Activated T-cell treated with anti-CD3 and anti-CD28 coated beads for 4 hours (primary cell): ENCODE data around the gene RARA.
"Not testable (repeated sequence)": the region's sequence is repeated elsewhere in the genome, so short reads cannot be mapped to it uniquely, and the experiment has no call there.

Experiments
- DNase-seq: peaks from one replicate; pipeline ENCODE4 v3.0.0-alpha.2; 2020

Gene RARA

GRCh38 chr17:40361063-40361924, 52.3 kb downstream of the RARA start:
- no peak for DNase-seq

DNA sequence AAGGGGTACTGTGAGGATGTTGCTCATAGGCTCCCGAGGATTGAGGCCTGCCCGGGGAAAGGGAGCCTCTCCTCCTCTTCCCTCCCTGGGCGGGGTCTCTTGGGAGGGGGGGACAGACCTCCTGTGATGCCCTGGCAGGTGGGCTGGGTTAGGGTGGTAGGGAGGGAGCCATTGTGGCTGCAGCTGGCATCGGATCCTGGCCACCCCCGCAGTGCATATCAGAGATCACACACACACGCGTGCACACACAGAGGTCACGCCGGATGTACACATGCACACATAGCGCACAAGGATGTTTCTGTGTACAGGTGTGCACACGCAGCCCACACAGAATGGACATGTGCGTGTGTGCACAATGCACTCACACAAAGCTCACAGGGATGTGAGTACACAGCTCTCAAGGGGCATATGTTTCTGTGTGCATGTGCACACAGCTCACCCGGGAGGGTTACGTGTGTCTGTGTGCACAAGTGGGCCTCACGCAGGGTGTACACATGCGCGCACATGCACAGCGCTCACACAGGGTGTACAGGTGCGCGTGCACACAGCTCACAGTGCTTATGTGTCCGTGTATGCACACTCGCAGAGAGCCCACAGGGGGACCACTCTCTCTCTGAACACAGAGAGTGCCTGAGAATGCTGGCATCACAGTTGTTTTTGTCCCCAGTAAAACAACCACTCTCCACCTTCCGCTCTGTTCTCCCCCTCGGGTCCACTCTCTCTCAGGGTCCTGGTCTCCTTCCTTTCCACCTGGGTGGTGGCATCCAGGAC, 53.1 kb downstream of the RARA start:
- DNase-seq, result no peak

DNA sequence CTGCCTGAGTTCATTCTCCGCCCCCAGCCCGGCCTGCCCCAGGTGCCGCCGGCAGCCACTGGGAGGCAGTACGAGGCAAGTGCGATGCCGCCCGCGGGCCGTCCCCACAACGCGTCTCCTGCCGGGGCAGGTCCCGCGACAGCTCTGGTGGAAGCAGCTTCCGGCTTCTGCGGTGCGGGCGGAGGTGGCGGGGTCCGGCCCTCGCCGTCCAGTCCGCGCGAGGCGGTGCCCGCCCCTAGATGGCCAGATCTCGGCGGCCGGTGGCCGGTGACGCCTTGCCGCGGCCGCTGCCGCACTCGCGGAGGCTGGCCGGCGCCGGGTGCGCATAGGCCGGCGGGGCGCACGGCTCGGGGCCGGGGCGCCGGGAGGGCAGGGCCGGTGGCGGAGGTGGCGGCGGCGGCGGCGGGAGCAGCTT, 53.7 kb downstream of the RARA start:
- peak; percentile 60 for DNase-seq

DNA sequence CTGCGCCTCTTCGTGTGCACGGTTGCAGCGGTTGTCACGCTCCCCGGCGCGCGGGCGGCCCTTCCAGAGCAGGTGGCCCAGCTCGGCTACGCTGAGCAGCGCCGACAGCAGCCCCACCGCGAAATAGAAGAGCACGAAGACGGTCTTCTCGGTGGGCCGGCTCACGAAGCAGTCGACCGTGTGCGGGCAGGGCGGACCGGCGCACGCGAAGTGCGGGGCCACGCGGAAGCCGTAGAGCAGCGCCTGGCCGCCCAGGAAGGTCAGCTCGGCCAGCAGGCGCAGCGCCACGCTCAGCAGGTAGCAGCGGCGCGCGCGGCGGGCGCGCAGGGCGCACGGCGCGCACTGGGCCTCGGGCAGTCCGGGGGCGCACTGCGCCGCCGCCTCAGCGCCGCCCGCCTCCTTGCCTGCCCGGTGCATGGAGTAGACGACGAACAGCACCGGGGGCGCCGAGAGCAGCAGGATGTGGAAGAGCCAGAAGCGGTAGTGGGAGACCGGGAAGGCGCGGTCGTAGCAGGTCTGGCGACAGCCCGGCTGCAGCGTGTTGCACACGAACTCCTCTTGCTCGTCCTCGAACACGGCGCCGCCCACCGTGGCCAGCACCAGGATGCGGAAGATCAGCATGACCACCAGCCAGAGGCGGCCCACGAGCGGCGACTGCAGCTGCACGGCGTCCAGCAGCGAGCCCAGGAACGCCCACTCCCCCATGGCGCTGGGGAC, 54.3 kb downstream of the RARA start:
- no peak for DNase-seq

DNA sequence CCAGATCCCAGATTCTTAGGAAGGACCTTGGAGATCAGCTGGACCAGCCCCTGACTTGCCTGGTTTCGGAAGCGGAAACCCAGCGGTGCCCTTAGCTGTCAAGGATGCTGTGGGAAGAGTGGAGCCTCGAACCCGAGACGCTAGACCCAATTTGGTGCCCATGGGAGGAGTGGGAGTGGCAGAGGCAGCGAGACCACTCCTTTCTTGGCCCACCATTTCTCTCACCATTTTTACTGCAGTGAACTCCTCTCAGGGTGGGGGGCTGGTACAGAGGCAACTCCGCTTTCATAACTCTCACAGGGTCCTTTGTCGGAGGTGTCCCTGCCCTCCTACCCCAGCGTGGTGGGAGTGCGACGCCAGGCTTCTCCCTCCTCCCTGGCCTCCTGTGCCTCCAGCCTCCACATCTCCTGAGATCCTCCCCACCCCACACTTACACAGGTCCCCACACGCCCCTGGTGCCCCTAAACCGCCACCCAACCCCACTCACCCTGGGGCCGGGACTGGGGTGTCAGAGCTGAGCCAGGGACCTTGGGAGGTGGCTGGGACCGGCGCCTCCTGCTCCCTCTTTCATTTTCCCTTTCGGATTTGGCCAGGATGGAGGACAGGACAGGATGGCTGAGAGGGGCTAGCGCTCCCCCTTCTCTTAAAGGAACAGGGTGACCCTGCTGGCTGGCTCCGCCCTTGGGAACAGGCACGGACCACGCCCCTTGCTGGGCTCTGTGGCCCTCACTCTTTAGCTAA, 55.3 kb downstream of the RARA start, which contains the start of gene GJD3:
Gene GJD3, minus strand, starts transcription at position 617 of the 741 bp plus-strand sequence. CDS start 922 bp downstream, outside the sequence.
- no peak for DNase-seq

GRCh38 chr17:40364906-40365305, 55.9 kb downstream of the RARA start:
- DNase-seq, result no peak

DNA sequence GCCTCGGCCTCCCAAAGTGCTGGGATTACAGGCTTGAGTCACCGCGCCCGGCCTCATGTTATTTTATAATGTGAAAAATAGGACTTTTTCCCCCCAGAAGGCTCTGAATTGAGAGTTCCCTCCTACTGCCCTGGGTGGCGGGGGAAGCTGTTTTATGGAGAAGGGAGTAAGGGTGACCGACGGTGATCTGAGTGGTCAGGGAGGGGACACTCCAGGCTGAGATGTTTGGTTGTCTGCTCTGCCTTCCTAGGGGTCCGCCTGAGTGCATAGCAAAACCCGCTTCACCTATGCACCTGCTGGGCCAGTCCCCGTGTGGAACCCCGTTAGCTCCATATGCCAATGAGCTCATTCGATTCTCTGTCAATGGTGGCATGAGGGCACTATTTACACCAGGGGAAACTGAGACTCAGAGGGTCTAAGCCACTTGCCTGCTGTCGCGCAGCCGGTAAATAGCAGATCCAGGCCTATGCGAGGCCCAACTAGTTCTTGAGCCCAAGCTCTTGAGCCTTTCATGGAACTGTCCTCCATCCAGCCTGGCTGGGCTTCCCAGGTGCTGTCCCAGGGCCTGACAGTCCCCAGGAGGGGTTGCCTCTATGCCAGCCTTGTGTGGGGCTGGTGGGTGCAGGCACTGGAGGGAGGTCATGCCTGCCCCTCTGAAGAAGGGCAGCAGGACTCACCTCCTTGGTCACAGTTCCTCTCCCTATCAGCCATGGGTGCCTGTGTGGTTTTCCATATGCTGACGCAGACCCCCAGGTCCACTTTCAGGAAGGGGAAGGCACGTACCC, 57.3 kb downstream of the RARA start:
- no peak for DNase-seq

GRCh38 chr17:40366861-40367518, 58.0 kb downstream of the RARA start:
- no peak for DNase-seq

- DNase-seq, result not testable (repeated sequence)
Observed at GRCh38 chr17:40367728-40368127, 58.7 kb downstream of the RARA start.

DNA sequence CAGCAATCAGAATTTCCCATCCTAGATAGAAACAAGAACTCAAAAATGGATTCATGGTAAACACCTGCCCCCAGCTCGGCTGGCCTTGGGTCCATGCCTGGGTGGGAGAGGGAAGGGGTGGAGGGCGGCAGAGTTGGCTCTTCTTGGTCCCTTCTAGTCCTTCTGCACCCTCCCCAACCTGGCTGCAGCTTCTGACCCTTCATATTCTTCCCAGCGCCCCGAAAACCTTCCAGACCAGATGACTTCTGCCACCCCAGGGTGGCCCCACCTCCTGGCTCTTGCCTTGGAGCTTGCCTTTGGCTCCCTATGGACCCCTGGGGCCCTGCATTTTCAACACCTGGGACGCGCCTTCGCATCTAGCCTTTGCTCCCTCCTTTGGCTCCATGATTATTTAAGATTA, 60.9 kb downstream of the RARA start:
- DNase-seq, result no peak

- DNase-seq, result no peak
Observed at GRCh38 chr17:40371261-40371929, 62.4 kb downstream of the RARA start.

DNA sequence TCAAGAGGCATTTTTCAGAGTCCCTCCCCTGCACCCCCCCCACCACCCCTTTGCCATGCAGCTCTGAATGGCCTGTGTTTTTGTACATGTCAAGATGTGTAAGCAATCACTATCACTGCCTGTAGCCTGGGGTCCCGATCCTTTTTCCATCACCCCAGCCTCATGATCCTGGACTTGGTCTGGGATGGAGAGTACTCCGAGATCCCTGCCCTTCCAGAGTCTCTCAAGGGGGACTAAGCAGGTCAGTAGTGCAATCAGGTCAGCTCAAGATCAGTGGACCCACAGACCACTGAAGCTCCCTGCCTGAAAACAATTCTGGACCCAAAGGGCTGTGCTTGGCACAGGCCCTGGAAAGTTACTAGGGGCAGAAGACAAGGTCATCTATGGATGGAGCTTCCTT, 63.1 kb downstream of the RARA start:
- DNase-seq, result no peak

GRCh38 chr17:40372644-40373043, 63.7 kb downstream of the RARA start:
- not testable (repeated sequence) for DNase-seq

DNA sequence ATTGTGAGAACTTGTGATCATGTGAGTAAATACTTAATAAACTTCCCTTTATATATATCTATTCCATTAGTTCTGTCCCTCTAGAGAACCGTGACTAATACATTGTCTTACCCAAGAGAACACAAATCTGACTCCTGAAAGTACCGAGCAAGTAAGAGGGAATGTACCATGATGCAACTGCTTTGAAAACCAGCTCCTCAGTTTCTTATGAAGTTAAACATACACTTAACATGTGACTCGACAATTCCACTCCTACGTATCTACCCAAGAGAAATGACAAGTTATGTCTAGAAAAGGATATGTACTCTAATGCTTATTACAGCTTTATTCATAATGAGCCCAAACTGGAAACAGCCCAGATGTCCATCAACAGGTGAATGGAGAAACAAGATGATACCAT, 64.3 kb downstream of the RARA start:
- no peak for DNase-seq

DNA sequence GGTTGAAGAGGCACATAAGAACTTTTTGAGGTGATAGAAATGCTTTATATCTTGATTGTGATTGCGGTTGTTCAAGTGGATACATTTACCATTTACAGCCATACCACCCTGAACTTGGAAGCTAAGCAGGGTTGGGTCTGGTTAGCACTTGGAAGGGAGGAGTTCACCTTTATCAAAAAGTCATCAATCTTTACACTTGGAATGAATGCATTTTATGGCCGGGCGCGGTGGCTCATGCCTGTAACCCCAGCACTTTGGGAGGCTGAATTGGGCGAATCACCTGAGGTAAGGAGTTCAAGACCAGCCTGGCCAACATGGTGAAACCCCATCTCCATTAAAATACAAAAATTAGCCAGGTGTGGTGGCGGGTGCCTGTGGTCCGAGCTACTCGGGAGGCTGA, 65.0 kb downstream of the RARA start:
- no peak for DNase-seq

DNA sequence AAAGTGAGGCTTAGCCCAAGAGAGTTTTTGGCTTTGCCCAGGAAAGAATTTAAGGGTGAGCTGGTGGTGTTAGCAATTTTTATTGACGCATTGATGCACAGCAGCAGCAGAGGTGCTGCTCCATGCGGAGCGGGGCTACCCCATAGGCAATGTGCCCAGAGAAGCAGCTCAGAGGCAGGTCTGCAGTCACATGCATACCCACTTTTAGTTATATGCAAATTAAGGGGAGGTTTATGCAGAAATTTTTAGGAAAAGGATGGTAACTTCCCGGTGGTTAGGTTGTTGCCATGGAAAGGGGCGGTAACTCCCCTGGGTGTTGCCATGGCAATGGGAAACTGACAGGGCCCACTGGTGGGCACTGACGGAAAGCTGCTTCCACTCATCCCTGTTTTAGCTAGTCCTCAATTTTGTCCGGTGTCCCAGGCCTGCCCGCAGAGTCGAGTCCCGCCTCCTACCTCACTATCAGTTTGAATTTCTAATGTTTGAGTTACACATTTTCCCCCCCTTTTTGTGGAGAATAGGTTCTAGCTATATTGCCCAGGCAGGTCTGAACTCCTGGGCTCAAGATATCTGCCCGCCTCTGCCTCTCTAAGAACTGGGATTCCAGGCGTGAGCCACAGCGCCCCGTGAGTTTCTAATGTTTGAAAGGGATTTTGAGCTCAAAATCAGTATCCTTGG, 66.0 kb downstream of the RARA start:
- DNase-seq, result no peak

DNA sequence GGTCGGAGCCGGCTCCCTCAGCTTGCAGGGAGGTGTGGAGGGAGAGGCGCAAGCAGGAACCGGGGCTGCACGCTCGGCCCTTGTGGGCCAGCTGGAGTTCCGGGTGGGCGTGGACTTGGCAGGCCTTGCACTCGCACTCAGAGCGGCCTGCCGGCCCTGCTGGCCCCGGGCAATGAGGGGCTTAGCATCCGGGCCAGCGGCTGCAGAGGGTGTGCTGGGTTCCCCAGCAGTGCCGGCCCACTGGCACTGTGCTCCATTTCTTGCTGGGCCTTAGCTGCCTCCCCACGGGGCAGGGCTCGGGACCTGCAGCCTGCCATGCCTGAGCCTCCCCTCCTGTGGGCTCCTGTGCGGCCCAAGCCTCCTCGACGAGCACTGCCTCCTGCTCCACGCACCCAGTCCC, 66.8 kb downstream of the RARA start:
- DNase-seq, result not testable (repeated sequence)

- DNase-seq, result not testable (repeated sequence)
Observed at GRCh38 chr17:40376541-40376940, 67.6 kb downstream of the RARA start.

DNA sequence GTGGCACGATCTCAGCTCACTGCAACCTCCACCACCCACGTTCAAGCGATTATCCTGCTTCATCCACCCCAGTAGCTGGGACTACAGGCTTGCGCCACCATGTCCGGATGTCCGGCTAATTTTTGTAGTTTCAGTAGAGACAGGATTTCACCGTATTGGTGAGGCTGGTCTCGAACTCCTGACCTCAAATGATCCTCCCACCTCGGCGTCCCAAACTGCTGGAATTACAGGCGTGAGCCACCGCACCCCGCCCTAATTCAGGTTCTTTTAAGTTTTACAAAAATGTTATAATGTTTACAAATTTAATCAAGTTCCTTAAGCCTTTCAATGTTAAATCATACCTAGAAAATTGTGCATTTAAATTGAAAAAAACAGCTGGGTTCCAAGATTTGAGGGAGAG, 68.9 kb downstream of the RARA start:
- DNase-seq, result no peak

GRCh38 chr17:40378966-40379365, 70.0 kb downstream of the RARA start:
- no peak for DNase-seq
